H1 (cell line): ENCODE data around the gene APH1B. TPM values are rescaled to one million over a fixed set of nuclear protein-coding genes. Genes with fewer than 3 reads are reported as not detected.

ENCODE experiments used
- ATF3 ChIP-seq: IDR thresholded peaks from 2 replicates; pipeline ENCODE4 v1.6.1; 2011; ENCODE audit warnings: low read depth, mild to moderate bottlenecking, low read length; ENCODE audit not compliant: insufficient read depth
- CTCF ChIP-seq, 3 experiments: IDR thresholded peaks; 1 replicate in 2 of 3; 2 replicates in 1 of 3; pipeline versions ENCODE4 v1.5.1 to v1.6.1; 2011; ENCODE audit warnings: low read length in 3 of 3, mild to moderate bottlenecking in 3 of 3, inconsistent platforms in 2 of 3, low read depth in 1 of 3, moderate library complexity in 1 of 3; ENCODE audit not compliant: insufficient read depth in 1 of 3; ENCODE audit errors: control extremely low read depth in 1 of 3
- GTF2F1 ChIP-seq: IDR thresholded peaks from 2 replicates; pipeline ENCODE4 v1.6.1; 2012; ENCODE audit warnings: low read depth, low read length, improper control_type of control experiment, borderline replicate concordance
- polyA plus RNA-seq, 7 experiments: library from polyadenylated mRNA; depleted of rRNA in 3 of 7; stranded (reverse) in 5 of 7; unstranded in 2 of 7; fragments of >200 nt in 5 of 7; fragments of 200-250 nt in 2 of 7; gene quantifications; 1 replicate in 5 of 7; 2 replicates in 1 of 7; 4 replicates in 1 of 7; pipeline versions ENCODE4 v1.2.1 to v1.2.3, GENCODE V29; 2011 to 2013; ENCODE audit warnings: missing spikeins in 2 of 7, mixed read lengths in 2 of 7
- total RNA-seq: library from RNA; stranded (reverse); fragmentation: NEBNext Ultra II Directional; extraction: Animal tissue kit (Norgen Biotek cat#: 25700); gene quantifications from 2 replicates; pipeline ENCODE4 v1.2.1, GENCODE V29; 2021

APH1B gene
- total and polyA plus RNA-seq, 2 of the 8 experiments (the other 6 are each of a cell fraction or from before 2014, with no cell fraction given) = 11.5 to 22.9 TPM

GRCh38 chr15:63337046-63337445, 59.6 kb downstream of the APH1B start (continued):
- no peak for TF ChIP-seq CTCF (IDR thresholded peaks at IDR 0.05; ENCODE audit: control extremely low read depth in 1 of 3, insufficient read depth in 1 of 3, low read depth in 1 of 3, low read length in 3 of 3)
- TF ChIP-seq ATF3 = no peak
- TF ChIP-seq GTF2F1 = no peak
